Ovary (tissue), 3 donors: Measurements from ENCODE around the gene EMC10.

Experiments used
- CTCF ChIP-seq, 3 donors: fragments of 450-650 bp in 2 of 3; fragments of 200-600 bp in 1 of 3; IDR thresholded peaks; one replicate each; pipeline versions ENCODE4 v1.5.1 to v1.8.0; 2016 to 2022; ENCODE audit warnings: antibody characterized with exemption in 3 of 3, mild to moderate bottlenecking in 1 of 3
- EP300 ChIP-seq: sonication (generic); formaldehyde crosslinking; IDR thresholded peaks from one replicate; pipeline ENCODE4 v1.6.1; 2017; ENCODE audit warnings: antibody characterized with exemption
- donor health status: DM: no; HTN: no; CAD: no.

DNA sequence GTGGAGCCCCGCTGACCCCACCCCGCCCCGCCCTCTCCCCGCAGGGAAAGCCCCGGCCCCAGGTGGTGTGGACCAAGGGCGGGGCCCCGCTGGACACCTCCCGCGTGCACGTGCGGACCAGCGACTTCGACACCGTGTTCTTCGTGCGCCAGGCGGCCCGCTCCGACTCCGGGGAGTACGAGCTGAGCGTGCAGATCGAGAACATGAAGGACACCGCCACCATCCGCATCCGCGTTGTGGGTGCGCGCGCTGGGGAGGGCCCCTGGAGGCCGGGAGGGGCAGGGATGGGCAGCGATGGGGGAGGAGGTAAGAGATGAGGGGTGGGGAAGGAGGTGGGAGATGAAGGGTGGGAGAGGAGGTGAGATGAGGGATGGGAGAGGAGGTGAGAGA is 17.2 kb upstream of the EMC10 start:
- TF ChIP-seq CTCF (IDR thresholded peaks at IDR 0.05) = no peak
- no peak for TF ChIP-seq EP300
